HepG2 (cell line): ENCODE data around the gene CLK4.

Experiments used
- ARNTL ChIP-seq: sonication (generic); formaldehyde crosslinking; IDR thresholded peaks from 2 replicates; pipeline ENCODE4 v1.4.0; 2020; ENCODE audit warnings: mild to moderate bottlenecking, missing genetic modification reagents
- ATF1 ChIP-seq: IDR thresholded peaks from 2 replicates; pipeline ENCODE4 v1.6.1; 2016; ENCODE audit warnings: mild to moderate bottlenecking, control low read depth
- DMTF1 ChIP-seq: sonication (generic); formaldehyde crosslinking; IDR thresholded peaks from 2 replicates; pipeline ENCODE4 v1.4.0; 2020; ENCODE audit warnings: mild to moderate bottlenecking, missing genetic modification reagents
- ESRRA ChIP-seq: sonication (generic); formaldehyde crosslinking; IDR thresholded peaks from 2 replicates; pipeline ENCODE4 v1.5.1; 2020; ENCODE audit warnings: mild to moderate bottlenecking, low read depth, missing genetic modification reagents
- FOXA3 ChIP-seq: IDR thresholded peaks from 2 replicates; pipeline ENCODE4 v1.6.1; 2016; ENCODE audit warnings: missing genetic modification reagents, missing compliant biosample characterization
- MTF1 ChIP-seq: sonication (generic); formaldehyde crosslinking; IDR thresholded peaks from 2 replicates; pipeline ENCODE4 v1.5.0; 2020; ENCODE audit warnings: missing genetic modification reagents
- NFRKB ChIP-seq: fragments of 450-650 bp; IDR thresholded peaks from 2 replicates; pipeline ENCODE4 v1.6.1; 2017
- RNF2 ChIP-seq: fragments of 450-650 bp; conservative IDR thresholded peaks from 2 replicates; pipeline ENCODE4 v1.6.1; 2016; ENCODE audit warnings: low read depth
- TF ChIP-seq, protein P1 (sequence below): sonication (generic); formaldehyde crosslinking; conservative IDR thresholded peaks from 2 replicates; pipeline ENCODE4 v1.4.0; 2020; ENCODE audit warnings: missing genetic modification reagents
- TF ChIP-seq, protein P2 (sequence below): sonication (generic); formaldehyde crosslinking; IDR thresholded peaks from 2 replicates; pipeline ENCODE4 v1.5.0; 2020; ENCODE audit warnings: mild to moderate bottlenecking, missing genetic modification reagents, moderate library complexity

DNA sequence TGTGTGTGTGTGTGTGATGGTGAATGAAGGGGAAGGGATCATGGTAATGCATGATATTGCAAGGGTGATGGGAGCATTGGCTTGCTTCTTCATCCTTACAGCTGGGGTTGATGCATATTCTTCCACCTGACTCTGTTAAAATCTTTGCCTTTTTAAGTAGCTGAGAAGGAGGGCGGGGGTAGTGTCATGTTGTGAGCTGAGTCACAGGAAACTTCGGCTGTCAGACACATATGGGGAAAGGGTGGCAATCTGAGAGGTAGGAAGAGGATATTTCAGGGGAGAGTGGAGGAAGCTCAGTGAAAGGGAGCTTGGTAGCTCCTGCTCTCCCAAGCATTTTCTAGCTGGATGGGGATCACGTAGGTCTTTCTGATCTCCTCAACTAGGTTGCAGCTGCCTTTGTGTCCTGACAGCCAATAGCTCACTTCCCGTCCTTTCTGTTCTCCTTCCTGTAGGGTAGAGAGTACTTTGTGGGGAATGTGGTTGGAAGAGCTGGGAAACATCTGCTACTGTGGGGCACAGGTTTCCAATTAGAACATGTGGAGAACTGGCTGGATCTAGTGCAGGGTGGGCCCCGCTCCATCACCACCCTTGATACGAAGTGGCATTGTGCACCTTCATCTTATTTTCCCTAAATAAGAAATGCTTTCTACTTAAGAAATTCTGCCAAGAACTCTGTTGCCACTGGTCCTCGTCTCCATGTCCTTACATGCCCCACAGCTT, 18.1 kb upstream of the CLK4 start:
- TF ChIP-seq ATF1: no peak
- TF ChIP-seq, protein P1, sequence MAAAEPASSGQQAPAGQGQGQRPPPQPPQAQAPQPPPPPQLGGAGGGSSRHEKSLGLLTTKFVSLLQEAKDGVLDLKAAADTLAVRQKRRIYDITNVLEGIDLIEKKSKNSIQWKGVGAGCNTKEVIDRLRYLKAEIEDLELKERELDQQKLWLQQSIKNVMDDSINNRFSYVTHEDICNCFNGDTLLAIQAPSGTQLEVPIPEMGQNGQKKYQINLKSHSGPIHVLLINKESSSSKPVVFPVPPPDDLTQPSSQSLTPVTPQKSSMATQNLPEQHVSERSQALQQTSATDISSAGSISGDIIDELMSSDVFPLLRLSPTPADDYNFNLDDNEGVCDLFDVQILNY: no peak
- TF ChIP-seq, protein P2, sequence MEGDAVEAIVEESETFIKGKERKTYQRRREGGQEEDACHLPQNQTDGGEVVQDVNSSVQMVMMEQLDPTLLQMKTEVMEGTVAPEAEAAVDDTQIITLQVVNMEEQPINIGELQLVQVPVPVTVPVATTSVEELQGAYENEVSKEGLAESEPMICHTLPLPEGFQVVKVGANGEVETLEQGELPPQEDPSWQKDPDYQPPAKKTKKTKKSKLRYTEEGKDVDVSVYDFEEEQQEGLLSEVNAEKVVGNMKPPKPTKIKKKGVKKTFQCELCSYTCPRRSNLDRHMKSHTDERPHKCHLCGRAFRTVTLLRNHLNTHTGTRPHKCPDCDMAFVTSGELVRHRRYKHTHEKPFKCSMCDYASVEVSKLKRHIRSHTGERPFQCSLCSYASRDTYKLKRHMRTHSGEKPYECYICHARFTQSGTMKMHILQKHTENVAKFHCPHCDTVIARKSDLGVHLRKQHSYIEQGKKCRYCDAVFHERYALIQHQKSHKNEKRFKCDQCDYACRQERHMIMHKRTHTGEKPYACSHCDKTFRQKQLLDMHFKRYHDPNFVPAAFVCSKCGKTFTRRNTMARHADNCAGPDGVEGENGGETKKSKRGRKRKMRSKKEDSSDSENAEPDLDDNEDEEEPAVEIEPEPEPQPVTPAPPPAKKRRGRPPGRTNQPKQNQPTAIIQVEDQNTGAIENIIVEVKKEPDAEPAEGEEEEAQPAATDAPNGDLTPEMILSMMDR (CRISPR knock-in tag): no peak
- TF ChIP-seq ARNTL: no peak
- no peak for TF ChIP-seq FOXA3 (CRISPR knock-in tag)
- no peak for TF ChIP-seq ESRRA (CRISPR knock-in tag)
- no peak for TF ChIP-seq NFRKB
- no peak for TF ChIP-seq RNF2
- no peak for TF ChIP-seq MTF1 (CRISPR knock-in tag)
- TF ChIP-seq DMTF1 (CRISPR knock-in tag): no peak
